ENCODE measurements around the gene COX20.

GRCh38 chr1:244834543-244835275 lies 749 bp upstream of the COX20 start:
- TF ChIP-seq CHD4 (IDR thresholded peaks at IDR 0.05; ENCODE audit: borderline replicate concordance): no peak
- TF ChIP-seq, protein P1, sequence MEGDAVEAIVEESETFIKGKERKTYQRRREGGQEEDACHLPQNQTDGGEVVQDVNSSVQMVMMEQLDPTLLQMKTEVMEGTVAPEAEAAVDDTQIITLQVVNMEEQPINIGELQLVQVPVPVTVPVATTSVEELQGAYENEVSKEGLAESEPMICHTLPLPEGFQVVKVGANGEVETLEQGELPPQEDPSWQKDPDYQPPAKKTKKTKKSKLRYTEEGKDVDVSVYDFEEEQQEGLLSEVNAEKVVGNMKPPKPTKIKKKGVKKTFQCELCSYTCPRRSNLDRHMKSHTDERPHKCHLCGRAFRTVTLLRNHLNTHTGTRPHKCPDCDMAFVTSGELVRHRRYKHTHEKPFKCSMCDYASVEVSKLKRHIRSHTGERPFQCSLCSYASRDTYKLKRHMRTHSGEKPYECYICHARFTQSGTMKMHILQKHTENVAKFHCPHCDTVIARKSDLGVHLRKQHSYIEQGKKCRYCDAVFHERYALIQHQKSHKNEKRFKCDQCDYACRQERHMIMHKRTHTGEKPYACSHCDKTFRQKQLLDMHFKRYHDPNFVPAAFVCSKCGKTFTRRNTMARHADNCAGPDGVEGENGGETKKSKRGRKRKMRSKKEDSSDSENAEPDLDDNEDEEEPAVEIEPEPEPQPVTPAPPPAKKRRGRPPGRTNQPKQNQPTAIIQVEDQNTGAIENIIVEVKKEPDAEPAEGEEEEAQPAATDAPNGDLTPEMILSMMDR (IDR thresholded peaks at IDR 0.05): no peak
- no peak for TF ChIP-seq EHMT2 (IDR thresholded peaks at IDR 0.05; ENCODE audit: low read depth)
- TF ChIP-seq KDM1A (IDR thresholded peaks at IDR 0.05; ENCODE audit: low read depth): no peak
- no peak for TF ChIP-seq RAD21 (conservative IDR thresholded peaks at IDR 0.05 in 1 of 2, IDR thresholded peaks at IDR 0.05 in 1 of 2)
- TF ChIP-seq POLR2A (IDR thresholded peaks at IDR 0.05; ENCODE audit: low read length): peak; percentile 86
- TF ChIP-seq MAFK (IDR thresholded peaks at IDR 0.05; ENCODE audit: partially characterized antibody): peak; percentile 77
- TF ChIP-seq BCL3 (IDR thresholded peaks at IDR 0.05): no peak
- TF ChIP-seq, protein P2, sequence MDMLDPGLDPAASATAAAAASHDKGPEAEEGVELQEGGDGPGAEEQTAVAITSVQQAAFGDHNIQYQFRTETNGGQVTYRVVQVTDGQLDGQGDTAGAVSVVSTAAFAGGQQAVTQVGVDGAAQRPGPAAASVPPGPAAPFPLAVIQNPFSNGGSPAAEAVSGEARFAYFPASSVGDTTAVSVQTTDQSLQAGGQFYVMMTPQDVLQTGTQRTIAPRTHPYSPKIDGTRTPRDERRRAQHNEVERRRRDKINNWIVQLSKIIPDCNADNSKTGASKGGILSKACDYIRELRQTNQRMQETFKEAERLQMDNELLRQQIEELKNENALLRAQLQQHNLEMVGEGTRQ (IDR thresholded peaks at IDR 0.05): no peak
- no peak for TF ChIP-seq HDAC2 (IDR thresholded peaks at IDR 0.05)

Data from A549 (cell line).